Choroid plexus epithelial cell (primary cell): ENCODE results near the gene IRS1.
A peak's percentile ranks its signal among the peaks of the same experiment; 100 is the strongest.

ENCODE experiments used
- DNase-seq: peaks from one replicate; pipeline ENCODE4 v3.0.0-alpha.2; 2010; ENCODE audit warnings: low read depth
- H3K4me3 ChIP-seq: 2 replicates; pipeline ENCODE4 v1.5.1; 2011; ENCODE audit warnings: low read depth, mild to moderate bottlenecking, control low read depth, low read length, moderate library complexity
- TF ChIP-seq, protein P1 (sequence below): conservative IDR thresholded peaks from 2 replicates; pipeline ENCODE4 v1.5.1; 2011; ENCODE audit warnings: low read depth, mild to moderate bottlenecking, control low read depth, inconsistent platforms, low read length, moderate library complexity

IRS1 gene

GRCh38 chr2:226701052-226701451 is 98.6 kb downstream of the IRS1 start:
- H3K4me3 ChIP-seq = no peak overlapping the region
- peak; percentile 98 for DNase-seq
- TF ChIP-seq, protein P1, sequence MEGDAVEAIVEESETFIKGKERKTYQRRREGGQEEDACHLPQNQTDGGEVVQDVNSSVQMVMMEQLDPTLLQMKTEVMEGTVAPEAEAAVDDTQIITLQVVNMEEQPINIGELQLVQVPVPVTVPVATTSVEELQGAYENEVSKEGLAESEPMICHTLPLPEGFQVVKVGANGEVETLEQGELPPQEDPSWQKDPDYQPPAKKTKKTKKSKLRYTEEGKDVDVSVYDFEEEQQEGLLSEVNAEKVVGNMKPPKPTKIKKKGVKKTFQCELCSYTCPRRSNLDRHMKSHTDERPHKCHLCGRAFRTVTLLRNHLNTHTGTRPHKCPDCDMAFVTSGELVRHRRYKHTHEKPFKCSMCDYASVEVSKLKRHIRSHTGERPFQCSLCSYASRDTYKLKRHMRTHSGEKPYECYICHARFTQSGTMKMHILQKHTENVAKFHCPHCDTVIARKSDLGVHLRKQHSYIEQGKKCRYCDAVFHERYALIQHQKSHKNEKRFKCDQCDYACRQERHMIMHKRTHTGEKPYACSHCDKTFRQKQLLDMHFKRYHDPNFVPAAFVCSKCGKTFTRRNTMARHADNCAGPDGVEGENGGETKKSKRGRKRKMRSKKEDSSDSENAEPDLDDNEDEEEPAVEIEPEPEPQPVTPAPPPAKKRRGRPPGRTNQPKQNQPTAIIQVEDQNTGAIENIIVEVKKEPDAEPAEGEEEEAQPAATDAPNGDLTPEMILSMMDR = no peak

GRCh38 chr2:226699321-226699720 is 100.3 kb downstream of the IRS1 start:
- peak; percentile 60 for DNase-seq
- H3K4me3 ChIP-seq = no peak overlapping the region
- TF ChIP-seq, protein P1 = peak; percentile 31

DNA sequence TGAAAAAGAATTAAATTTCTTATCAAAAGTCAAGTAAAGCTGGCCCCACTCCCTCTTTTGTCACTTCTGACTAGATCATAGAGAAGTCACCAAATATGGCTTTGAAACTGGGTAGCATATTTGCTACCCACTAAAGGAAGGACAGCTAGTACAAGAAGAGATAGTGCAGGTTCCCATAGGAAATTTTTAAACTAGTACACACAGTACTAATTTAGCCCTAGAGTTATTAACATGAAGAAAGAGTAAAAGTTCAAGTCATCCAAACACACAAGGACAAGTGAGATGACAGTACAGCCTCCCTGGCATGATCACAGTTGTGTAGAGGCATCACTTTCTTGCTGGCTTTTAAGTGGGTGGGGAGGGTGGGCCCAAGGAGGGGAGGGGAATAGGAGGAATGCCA is 100.9 kb downstream of the IRS1 start:
- TF ChIP-seq, protein P1 = no peak
- no peak for DNase-seq
- no peak overlapping the region for H3K4me3 ChIP-seq

DNA sequence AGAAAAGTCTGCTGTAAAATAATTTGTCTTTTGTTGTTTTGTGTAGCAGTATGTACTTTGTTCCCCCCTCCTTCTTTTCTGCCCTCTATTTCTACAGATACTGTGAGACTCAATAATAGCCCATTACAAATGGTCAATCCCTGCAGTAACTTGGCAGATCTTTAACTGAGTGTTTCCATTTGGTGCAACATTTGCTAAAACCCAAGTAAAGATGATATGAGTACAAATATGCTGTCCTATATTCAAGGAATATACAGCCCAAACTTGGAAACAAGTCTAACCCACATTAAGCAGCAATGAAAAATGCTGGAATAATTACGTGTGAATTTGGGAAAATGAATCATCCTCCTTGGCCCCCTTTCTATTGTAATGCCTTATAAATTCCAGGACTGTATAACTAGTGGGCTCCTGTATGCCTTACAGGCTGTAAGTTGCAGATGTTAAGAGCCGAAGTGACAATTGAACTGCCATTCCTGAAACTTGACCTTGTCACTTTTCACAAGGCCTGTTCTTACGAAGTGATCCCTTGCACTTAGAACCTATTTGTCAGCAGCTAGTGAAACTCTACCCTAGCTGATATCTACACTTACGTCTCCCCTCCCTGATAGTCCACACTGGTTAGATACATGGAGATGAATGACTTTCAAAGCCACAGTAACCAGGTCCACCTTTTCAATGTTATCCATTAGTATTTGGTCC is 104.9 kb downstream of the IRS1 start:
- TF ChIP-seq, protein P1 = no peak
- H3K4me3 ChIP-seq = no peak overlapping the region
- DNase-seq = no peak

DNA sequence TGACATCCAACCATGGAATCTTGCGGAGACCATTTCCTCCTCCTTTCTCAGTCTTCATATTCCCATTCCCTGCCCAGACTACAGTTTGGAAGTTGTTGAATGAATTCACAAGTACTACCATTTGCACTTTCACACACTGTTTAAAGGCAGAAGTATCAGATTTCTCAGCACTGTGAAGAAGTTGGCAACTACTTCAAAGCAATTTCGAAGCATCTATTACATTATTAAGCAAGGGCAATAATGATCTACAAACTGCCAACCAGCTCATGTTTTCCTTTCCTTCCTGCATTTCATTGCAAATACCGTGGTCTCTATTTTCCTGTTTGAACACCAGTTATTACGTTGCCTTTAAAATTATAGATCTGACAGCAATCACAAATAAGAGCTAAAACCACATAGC is 105.5 kb downstream of the IRS1 start:
- DNase-seq = peak; percentile 39
- TF ChIP-seq, protein P1 = no peak
- H3K4me3 ChIP-seq = no peak overlapping the region

DNA sequence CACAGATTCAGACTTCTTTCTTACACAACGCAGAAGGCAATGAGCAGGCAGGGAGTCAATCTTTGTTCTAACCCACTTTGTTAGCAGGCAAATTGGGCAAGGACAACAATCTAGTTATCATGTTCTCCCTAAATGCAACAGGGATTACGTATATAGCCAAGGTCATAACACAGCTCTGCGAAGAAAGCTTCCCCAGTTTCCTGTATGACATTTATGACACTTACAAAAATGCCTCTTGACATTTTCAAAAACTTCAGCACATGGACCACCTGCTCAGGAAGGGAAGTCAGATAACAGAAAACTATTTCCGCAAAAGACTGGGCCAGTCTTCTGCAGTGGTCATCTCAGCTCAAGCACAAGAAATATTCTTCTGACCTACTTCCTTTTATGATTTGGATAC is 106.1 kb downstream of the IRS1 start:
- TF ChIP-seq, protein P1 = no peak
- no peak for DNase-seq
- H3K4me3 ChIP-seq = no peak overlapping the region

GRCh38 chr2:226692521-226693126 is 107.0 kb downstream of the IRS1 start:
- H3K4me3 ChIP-seq = no peak overlapping the region
- TF ChIP-seq, protein P1 = no peak
- DNase-seq = no peak
